B cell (primary cell): ENCODE results near the gene PPP1CB. TPM values are rescaled to one million over a fixed set of nuclear protein-coding genes. Genes with fewer than 3 reads are reported as not detected.

Source experiments
- ATAC-seq: fragments of 200-7000 bp; cut with Tn5 transposase; one replicate; pipeline ENCODE4 v1.10.0; 2021; ENCODE audit warnings: low read depth, mild to moderate bottlenecking, moderate number of reproducible peaks, moderate library complexity
- CTCF ChIA-PET: fragments of 350-600 bp; sonication (Branson Sonifier 250); formaldehyde crosslinking; loops from one replicate; lab custom pipeline; 2021; ENCODE audit warnings: antibody characterized with exemption, inconsistent platforms; lab: Charles Lee
- POLR2A ChIA-PET: fragments of 350-600 bp; sonication (Branson Sonifier 250); formaldehyde crosslinking; loops from one replicate; lab custom pipeline; 2021; ENCODE audit warnings: antibody characterized with exemption; lab: Charles Lee
- DNase-seq: peaks from one replicate; pipeline ENCODE4 v3.0.0; 2013
- H2AFZ ChIP-seq: 2 replicates; pipeline ENCODE4 v1.6.1; 2012; ENCODE audit warnings: mild to moderate bottlenecking, low read depth, low read length; ENCODE audit not compliant: insufficient read depth, poor library complexity, severe bottlenecking
- H3K27ac ChIP-seq, 2 donors: 1 replicate in 1 of 2; 2 replicates in 1 of 2; pipeline ENCODE4 v1.5.1; 2012 to 2013; ENCODE audit warnings: low read length in 2 of 2, mild to moderate bottlenecking in 2 of 2, moderate library complexity in 1 of 2
- H3K27me3 ChIP-seq, 4 experiments: fragments of 200-600 bp in 1 of 4; sonication (generic) in 1 of 4; replicated peaks in 1 of 4; 1 replicate in 2 of 4; 2 replicates in 2 of 4; pipeline versions ENCODE4 v1.6.1 to v1.7.0; 2013 to 2016; ENCODE audit warnings: low read length in 3 of 4, mild to moderate bottlenecking in 2 of 4, mixed read lengths in 1 of 4, moderate library complexity in 1 of 4; ENCODE audit not compliant: insufficient read depth in 4 of 4, control insufficient read depth in 3 of 4; ENCODE audit errors: control extremely low read depth in 1 of 4
- H3K36me3 ChIP-seq, 2 experiments: replicated peaks in 1 of 2; 1 replicate in 1 of 2; 2 replicates in 1 of 2; pipeline versions ENCODE4 v1.6.1 to v1.7.1; 2013; ENCODE audit warnings: low read length in 1 of 2; ENCODE audit not compliant: insufficient read depth in 2 of 2, control insufficient read depth in 1 of 2; ENCODE audit errors: control extremely low read depth in 1 of 2, extremely low read depth in 1 of 2
- H3K4me1 ChIP-seq, 2 donors: fragments of 200-600 bp in 1 of 2; sonication (generic) in 1 of 2; 1 replicate in 1 of 2; 2 replicates in 1 of 2; pipeline versions ENCODE4 v1.5.1 to v1.6.1; 2013 to 2017; ENCODE audit warnings: low read length in 2 of 2; ENCODE audit not compliant: control insufficient read depth in 2 of 2, insufficient read depth in 2 of 2
- H3K4me2 ChIP-seq: replicated peaks from 2 replicates; pipeline ENCODE3; 2012; ENCODE audit warnings: mild to moderate bottlenecking, low read depth, low read length; ENCODE audit not compliant: poor library complexity, severe bottlenecking
- H3K4me3 ChIP-seq, 5 experiments: fragments of 200-600 bp in 1 of 5; sonication (generic) in 1 of 5; 1 replicate in 3 of 5; 2 replicates in 2 of 5; pipeline versions ENCODE4 v1.5.1 to v1.7.0; 2011 to 2016; ENCODE audit warnings: low read length in 4 of 5, mild to moderate bottlenecking in 4 of 5, low read depth in 2 of 5, control low read depth in 1 of 5, moderate library complexity in 1 of 5; ENCODE audit not compliant: insufficient read depth in 1 of 5; ENCODE audit errors: control extremely low read depth in 1 of 5, extremely low read depth in 1 of 5
- H3K79me2 ChIP-seq: fragments of 200-600 bp; sonication (generic); one replicate; pipeline ENCODE4 v1.6.0; 2016; ENCODE audit warnings: low read length; ENCODE audit not compliant: control insufficient read depth, insufficient read depth
- H3K9ac ChIP-seq: fragments of 200-600 bp; sonication (generic); 2 replicates; pipeline ENCODE4 v1.6.1; 2017; ENCODE audit warnings: mild to moderate bottlenecking, low read length, moderate library complexity
- H3K9me3 ChIP-seq, 3 donors: one replicate each; pipeline versions ENCODE4 v1.6.1 to v1.7.1; 2013; ENCODE audit warnings: low read length in 2 of 3; ENCODE audit not compliant: control insufficient read depth in 2 of 3, insufficient read depth in 1 of 3; ENCODE audit errors: control extremely low read depth in 1 of 3
- H4K20me1 ChIP-seq: 2 replicates; pipeline ENCODE4 v1.6.0; 2012; ENCODE audit warnings: mild to moderate bottlenecking, low read length; ENCODE audit not compliant: insufficient read depth, control insufficient read depth, poor library complexity, severe bottlenecking
- H3K27ac Mint-ChIP-seq: one replicate; pipeline ENCODE4 v1.8.0; 2021; ENCODE audit warnings: mixed read lengths
- H3K27me3 Mint-ChIP-seq: one replicate; pipeline ENCODE4 v1.8.0; 2021; ENCODE audit warnings: mixed read lengths
- H3K4me1 Mint-ChIP-seq: one replicate; pipeline ENCODE4 v1.8.0; 2021; ENCODE audit warnings: mixed read lengths
- H3K4me3 Mint-ChIP-seq: one replicate; pipeline ENCODE4 v1.8.0; 2021; ENCODE audit warnings: mixed read lengths
- H3K9me3 Mint-ChIP-seq: one replicate; pipeline ENCODE4 v1.8.0; 2022; ENCODE audit warnings: mixed read lengths; ENCODE audit not compliant: insufficient read depth
- CTCF ChIP-seq: fragments of 200-600 bp; IDR thresholded peaks from one replicate; pipeline ENCODE4 v1.8.0; 2022; ENCODE audit warnings: antibody characterized with exemption, mild to moderate bottlenecking
- EZH2 ChIP-seq: IDR thresholded peaks from 2 replicates; pipeline ENCODE4 v1.6.1; 2012; ENCODE audit warnings: borderline replicate concordance, low read depth, mild to moderate bottlenecking, moderate library complexity, low read length; ENCODE audit not compliant: insufficient read depth, poor library complexity, severe bottlenecking
- WGBS: methylation state at CpG from one replicate; pipeline ENCODE4 v1.1.5; 2013; ENCODE audit warnings: missing lambda C conversion rate; ENCODE audit not compliant: insufficient coverage; 5-methylcytosine and 5-hydroxymethylcytosine counted together
- intact Hi-C: fragments of 100-400 bp; cut with micrococcal nuclease; formaldehyde crosslinking; loops from one replicate; pipeline ENCODE4 v1.10.0; 2022
- polyA plus RNA-seq: library from polyadenylated mRNA; depleted of rRNA; stranded (reverse); fragments of >200 nt; gene quantifications from 2 replicates; pipeline ENCODE4 v1.2.3, GENCODE V29; 2012
- total RNA-seq, 2 donors: library from RNA; stranded (reverse); fragments of 120-200 nt in 1 of 2; gene quantifications; 1 replicate in 1 of 2; 2 replicates in 1 of 2; pipeline versions ENCODE4 v1.2.3 to v1.2.4, GENCODE V29; 2013 to 2022

The PPP1CB gene
- total and polyA plus RNA-seq, 2 donors (not counting 1 experiment from before 2014, with no cell fraction given), result 26.9 to 152 TPM

DNA sequence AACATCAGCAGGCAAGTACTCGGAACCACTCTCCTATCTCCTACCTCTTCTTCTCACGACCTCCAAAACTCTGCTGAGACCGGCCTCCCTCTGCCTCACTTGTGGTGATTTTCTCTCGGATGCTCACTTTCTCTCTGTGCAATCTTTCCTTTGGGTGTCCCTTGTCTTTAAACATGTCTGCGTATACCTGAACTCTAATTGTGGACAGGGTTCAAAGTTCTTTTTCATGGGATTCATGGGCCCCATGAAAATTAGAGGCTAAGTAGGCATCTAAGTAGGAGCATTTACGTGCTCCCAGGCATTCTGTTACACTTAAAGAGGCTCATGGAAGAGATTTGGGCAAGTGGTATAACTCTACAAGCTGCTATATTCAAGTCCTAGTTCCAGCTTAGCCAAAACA, 2.1 kb upstream of the PPP1CB start:
- no peak overlapping the region for H3K4me3 Mint-ChIP-seq

More for the DNA sequence above, 2.1 kb upstream of the PPP1CB start:
- Histone ChIP-seq H3K27me3 (no peaks in the 10 kb centered on the region), H3K4me3 (no peak overlapping the region), H3K9ac (no peak overlapping the region), H3K4me2 (no peak overlapping the region), H3K36me3 (no peaks in the 10 kb centered on the region), H4K20me1 (peaks cover 14% of the 10 kb centered on the region), H3K27ac (peak overlapping the region in 1 of 2 donors; percentile 98), H3K79me2 (peaks cover 34% of the 10 kb centered on the region), H3K4me1 (peaks cover 20 to 26% of the 10 kb centered on the region in 2 donors), H2AFZ (peak overlapping the region; percentile 8), H3K9me3 (no peaks in the 10 kb centered on the region)
- CTCF ChIA-PET, result interaction anchor here (10.8 kb wide), 1 partner anchor 154 kb away, joined by 112 read pairs; no protein-coding TSS in a partner anchor
- no peaks in the 10 kb centered on the region for H3K9me3 Mint-ChIP-seq
- no peaks in the 10 kb centered on the region for H3K27me3 Mint-ChIP-seq
- DNase-seq, result no peak
- ATAC-seq, result no peak
- TF ChIP-seq CTCF (no peak), EZH2 (no peak)
- peaks cover 38% of the 10 kb centered on the region for H3K4me1 Mint-ChIP-seq
- intact Hi-C loops, result no loop called here
- H3K27ac Mint-ChIP-seq, result peak overlapping the region; percentile 96
- POLR2A ChIA-PET, result no interaction called here
- WGBS, result 94% methylated on average over 5 of the region's 6 CpGs
